ENCODE measurements around the gene SORBS1. TPM values are rescaled to one million over a fixed set of nuclear protein-coding genes. Genes with fewer than 3 reads are reported as not detected.
A peak's percentile ranks its signal among the peaks of the same experiment; 100 is the strongest.

The SORBS1 gene
- polyA plus RNA-seq, 3 donors from 2014 or later: 0.33 to 1.8 (median 0.82) TPM

DNA sequence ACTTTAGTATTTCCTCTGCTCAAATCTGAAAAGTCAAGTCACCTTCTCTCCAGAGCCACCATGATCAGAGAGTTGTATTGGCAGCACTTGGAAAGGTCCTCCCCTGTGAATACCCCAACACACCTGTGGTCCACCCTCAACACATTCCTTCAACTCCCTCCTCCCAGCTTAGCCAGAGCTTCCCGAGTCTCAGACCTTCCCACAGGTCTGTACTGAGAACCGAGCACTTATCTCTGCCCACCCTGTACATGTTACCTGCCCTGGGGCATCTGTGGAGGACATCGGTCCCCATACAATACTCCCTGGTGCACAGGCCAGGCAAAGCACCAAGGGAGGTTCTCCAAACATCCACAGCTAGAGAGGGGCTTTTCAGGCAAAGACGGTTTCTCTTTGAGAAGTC, 30.6 kb downstream of the SORBS1 start:
- peaks cover 0 to 2% of the 10 kb centered on the region in 2 donors for H3K4me1 Mint-ChIP-seq
- no peak overlapping the region for H3K4me3 Mint-ChIP-seq
- no peak for DNase-seq
- no peak overlapping the region for H3K27ac Mint-ChIP-seq
- peaks cover 0 to 3% (median 0%) of the 10 kb centered on the region in 3 donors for H3K27me3 Mint-ChIP-seq (ENCODE audit: low read depth in 3 of 3)
- H3K36me3 Mint-ChIP-seq: no peaks in the 10 kb centered on the region
- no peaks in the 10 kb centered on the region for H3K9me3 Mint-ChIP-seq

GRCh38 chr10:95530029-95530428, 31.1 kb downstream of the SORBS1 start:
- Mint-ChIP-seq H3K9me3 (no peaks in the 10 kb centered on the region), H3K36me3 (no peaks in the 10 kb centered on the region), H3K27ac (no peak overlapping the region), H3K27me3 (ENCODE audit: low read depth in 3 of 3) (peaks cover 0 to 3% (median 0%) of the 10 kb centered on the region in 3 donors), H3K4me3 (no peak overlapping the region), H3K4me1 (peaks cover 0 to 8% of the 10 kb centered on the region in 2 donors)
- no peak for DNase-seq

- Mint-ChIP-seq H3K9me3 (no peaks in the 10 kb centered on the region), H3K27me3 (ENCODE audit: low read depth in 3 of 3) (peaks cover 0 to 3% (median 0%) of the 10 kb centered on the region in 3 donors), H3K4me1 (peaks cover 3 to 14% of the 10 kb centered on the region in 2 donors), H3K4me3 (no peak overlapping the region), H3K27ac (no peak overlapping the region), H3K36me3 (no peaks in the 10 kb centered on the region)
- no peak for DNase-seq
These were observed 35.1 kb downstream of the SORBS1 start for GRCh38 chr10:95526044-95526443.

- H3K27me3 Mint-ChIP-seq (ENCODE audit: low read depth in 3 of 3): peaks cover 0 to 3% (median 0%) of the 10 kb centered on the region in 3 donors
- H3K4me3 Mint-ChIP-seq: no peak overlapping the region
- no peaks in the 10 kb centered on the region for H3K9me3 Mint-ChIP-seq
- no peak overlapping the region for H3K27ac Mint-ChIP-seq
- H3K36me3 Mint-ChIP-seq: no peaks in the 10 kb centered on the region
- DNase-seq: peak in 2 of 3 donors; percentile 6 to 17
- H3K4me1 Mint-ChIP-seq: peaks cover 3 to 14% of the 10 kb centered on the region in 2 donors
These were observed 36.1 kb downstream of the SORBS1 start for GRCh38 chr10:95525033-95525418.

DNA sequence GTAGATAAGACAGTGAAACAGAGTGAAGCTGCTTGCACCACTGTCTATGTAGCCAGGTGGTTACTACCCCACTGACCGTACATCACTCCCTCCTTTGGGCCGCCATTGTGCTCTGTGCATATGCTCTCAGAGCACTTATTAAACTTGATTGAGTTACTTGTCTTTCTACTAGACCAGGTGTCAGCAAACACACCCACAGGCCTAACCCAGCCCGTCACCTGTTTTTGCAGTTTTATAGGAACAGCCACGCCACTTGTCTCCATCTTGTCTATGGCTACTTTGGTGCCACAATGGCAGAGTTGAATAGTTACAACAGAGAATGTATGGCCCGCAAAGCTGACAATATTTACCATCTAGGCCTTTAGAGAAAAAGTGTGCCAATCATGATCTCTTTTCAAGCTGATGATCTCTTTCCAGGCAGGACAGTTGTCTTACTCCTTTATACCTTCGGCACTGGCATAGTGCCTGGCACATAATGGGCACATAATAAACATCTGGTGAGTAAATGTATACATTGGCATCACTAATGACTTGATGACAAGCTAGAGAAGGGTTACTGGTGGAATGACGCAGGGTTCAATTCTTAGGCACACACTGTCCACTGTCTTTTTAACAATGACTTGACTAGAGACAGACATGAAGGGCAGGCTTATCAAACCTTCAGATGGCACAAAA, 36.7 kb downstream of the SORBS1 start:
- Mint-ChIP-seq H3K4me1 (peaks cover 3 to 14% of the 10 kb centered on the region in 2 donors), H3K27ac (no peak overlapping the region), H3K27me3 (ENCODE audit: low read depth in 3 of 3) (peaks cover 0 to 3% (median 0%) of the 10 kb centered on the region in 3 donors)

DNA sequence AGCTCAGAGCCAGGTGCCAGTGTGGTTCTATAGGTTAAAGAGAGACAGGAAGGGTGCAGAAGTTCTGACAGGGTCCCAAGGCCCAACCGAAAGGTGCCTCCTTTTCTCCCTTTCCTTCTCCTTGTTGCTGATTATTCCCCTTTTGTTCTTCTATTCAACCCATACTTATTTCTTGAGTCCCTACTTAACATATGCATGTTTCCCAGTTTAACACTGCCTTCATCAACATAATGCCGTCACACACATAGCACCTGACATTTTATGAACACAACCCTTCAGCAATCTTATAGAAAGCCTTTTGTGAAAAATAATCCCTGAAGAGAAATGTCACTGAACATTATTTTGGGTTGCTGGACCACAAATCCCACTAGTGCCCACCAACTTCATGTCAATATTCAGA, 39.1 kb downstream of the SORBS1 start:
- Mint-ChIP-seq H3K4me3 (no peak overlapping the region), H3K9me3 (no peaks in the 10 kb centered on the region), H3K4me1 (peaks cover 3 to 14% of the 10 kb centered on the region in 2 donors), H3K27ac (no peak overlapping the region), H3K27me3 (ENCODE audit: low read depth in 3 of 3) (peaks cover 0 to 1% (median 0%) of the 10 kb centered on the region in 3 donors), H3K36me3 (no peaks in the 10 kb centered on the region)
- no peak for DNase-seq

More for the DNA sequence above, 36.7 kb downstream of the SORBS1 start:
- no peak for DNase-seq
- Mint-ChIP-seq H3K36me3 (no peaks in the 10 kb centered on the region), H3K4me3 (no peak overlapping the region), H3K9me3 (no peaks in the 10 kb centered on the region)

- DNase-seq: no peak
These were observed 40.6 kb downstream of the SORBS1 start for GRCh38 chr10:95520617-95521016.

DNA sequence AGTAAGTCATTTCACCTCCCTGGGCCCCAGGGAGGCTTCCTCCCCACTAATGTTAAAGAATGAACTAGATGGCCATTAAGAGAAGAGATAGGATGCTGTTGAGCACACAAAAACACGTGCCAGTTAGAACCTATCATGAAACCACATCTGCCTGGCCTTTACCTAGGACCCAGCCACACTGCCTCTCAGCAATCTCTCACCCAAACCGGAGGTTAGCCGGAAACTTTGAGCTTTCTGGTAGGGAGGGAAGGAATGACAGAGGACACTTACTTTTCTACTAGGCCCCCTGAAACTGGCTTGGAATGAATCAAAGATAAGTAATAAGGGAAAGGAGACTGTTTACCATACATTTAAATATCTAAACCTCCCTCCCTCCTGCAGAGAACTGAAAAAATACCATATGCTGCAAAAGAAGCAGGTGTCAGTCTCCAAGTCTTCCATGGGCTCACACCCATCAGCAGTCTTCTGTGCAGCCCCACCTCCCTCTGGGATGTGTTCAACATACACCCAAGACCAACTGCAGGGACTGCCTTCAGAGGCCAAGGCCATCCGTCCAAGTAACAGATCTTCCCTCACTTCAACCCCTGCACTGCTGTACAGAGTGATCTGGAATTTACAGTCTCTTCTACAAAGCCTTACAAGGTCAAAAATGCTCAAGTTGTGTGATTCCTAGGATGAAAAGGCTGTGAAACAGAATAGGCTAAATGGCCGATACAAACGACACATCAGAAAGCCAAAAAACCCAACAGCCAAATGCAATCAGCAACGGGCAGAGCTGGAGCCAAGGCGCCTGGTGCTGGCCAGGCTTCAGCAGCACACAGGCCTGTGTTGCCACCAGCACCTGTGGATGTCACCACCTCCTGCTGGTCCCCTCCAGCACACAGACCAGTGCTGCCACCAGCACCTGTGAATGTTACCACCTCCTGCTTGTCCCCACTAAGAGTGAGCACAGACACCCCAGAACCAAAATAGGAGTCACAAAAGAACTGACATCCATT, 42.4 kb downstream of the SORBS1 start:
- no peak overlapping the region for H3K27ac Mint-ChIP-seq
- H3K4me3 Mint-ChIP-seq: no peak overlapping the region
- no peak for DNase-seq
- H3K27me3 Mint-ChIP-seq (ENCODE audit: low read depth in 3 of 3): peaks cover 0 to 1% (median 0%) of the 10 kb centered on the region in 3 donors
- peaks cover 0 to 3% (median 0%) of the 10 kb centered on the region in 6 donors for H3K9me3 Mint-ChIP-seq
- no peaks in the 10 kb centered on the region for H3K36me3 Mint-ChIP-seq
- H3K4me1 Mint-ChIP-seq: no peaks in the 10 kb centered on the region

More at GRCh38 chr10:95520617-95521016, 40.6 kb downstream of the SORBS1 start:
- peaks cover 0 to 1% (median 0%) of the 10 kb centered on the region in 3 donors for H3K27me3 Mint-ChIP-seq (ENCODE audit: low read depth in 3 of 3)
- no peaks in the 10 kb centered on the region for H3K36me3 Mint-ChIP-seq
- peaks cover 3 to 12% of the 10 kb centered on the region in 2 donors for H3K4me1 Mint-ChIP-seq
- no peak overlapping the region for H3K27ac Mint-ChIP-seq
- H3K9me3 Mint-ChIP-seq: peaks cover 0 to 3% (median 0%) of the 10 kb centered on the region in 6 donors
- no peak overlapping the region for H3K4me3 Mint-ChIP-seq

GRCh38 chr10:95517536-95518454, 43.4 kb downstream of the SORBS1 start:
- no peak for DNase-seq
- Mint-ChIP-seq H3K9me3 (peaks cover 0 to 3% (median 0%) of the 10 kb centered on the region in 6 donors), H3K36me3 (no peaks in the 10 kb centered on the region), H3K27me3 (ENCODE audit: low read depth in 3 of 3) (peaks cover 0 to 1% (median 0%) of the 10 kb centered on the region in 3 donors), H3K4me1 (no peaks in the 10 kb centered on the region), H3K4me3 (no peak overlapping the region), H3K27ac (no peak overlapping the region)

- no peak for DNase-seq
- no peak overlapping the region for H3K4me3 Mint-ChIP-seq
- no peaks in the 10 kb centered on the region for H3K36me3 Mint-ChIP-seq
- H3K27ac Mint-ChIP-seq: no peak overlapping the region
- H3K27me3 Mint-ChIP-seq (ENCODE audit: low read depth in 3 of 3): peaks cover 0 to 2% (median 0%) of the 10 kb centered on the region in 3 donors
- peaks cover 0 to 3% (median 0%) of the 10 kb centered on the region in 6 donors for H3K9me3 Mint-ChIP-seq
- H3K4me1 Mint-ChIP-seq: no peaks in the 10 kb centered on the region
These were observed 44.3 kb downstream of the SORBS1 start for GRCh38 chr10:95516774-95517373.

DNA sequence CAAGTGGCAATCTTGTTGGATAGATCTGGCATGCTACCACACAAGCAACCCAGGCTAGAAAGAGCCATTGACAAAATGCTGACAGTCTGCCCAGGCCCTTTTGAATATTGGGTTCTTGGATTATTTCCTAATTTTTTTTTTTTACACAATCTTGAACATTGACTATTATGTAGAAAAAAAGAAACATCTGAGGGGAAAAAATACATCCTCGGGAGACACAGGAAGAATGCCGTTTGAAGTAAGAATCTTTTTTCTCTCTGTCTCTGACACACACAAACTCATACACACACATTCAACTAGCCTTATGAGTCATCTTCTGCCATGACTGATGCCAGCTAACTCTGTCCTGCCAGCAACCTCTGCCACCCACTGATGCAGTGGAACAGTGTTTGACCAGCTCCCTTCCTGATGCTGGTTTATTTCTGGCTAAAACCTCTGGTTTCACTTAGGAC, 47.2 kb downstream of the SORBS1 start:
- no peaks in the 10 kb centered on the region for H3K36me3 Mint-ChIP-seq
- H3K27ac Mint-ChIP-seq: no peak overlapping the region
- H3K27me3 Mint-ChIP-seq (ENCODE audit: low read depth in 3 of 3): peaks cover 0 to 3% (median 0%) of the 10 kb centered on the region in 3 donors
- no peak overlapping the region for H3K4me3 Mint-ChIP-seq
- H3K9me3 Mint-ChIP-seq: peaks cover 0 to 3% (median 0%) of the 10 kb centered on the region in 6 donors
- DNase-seq: no peak
- no peaks in the 10 kb centered on the region for H3K4me1 Mint-ChIP-seq

GRCh38 chr10:95513008-95513589, 48.1 kb downstream of the SORBS1 start:
- Mint-ChIP-seq H3K4me1 (no peaks in the 10 kb centered on the region), H3K27ac (no peak overlapping the region), H3K9me3 (peaks cover 0 to 3% (median 0%) of the 10 kb centered on the region in 6 donors), H3K4me3 (no peak overlapping the region), H3K27me3 (ENCODE audit: low read depth in 3 of 3) (peaks cover 0 to 3% (median 0%) of the 10 kb centered on the region in 3 donors), H3K36me3 (no peaks in the 10 kb centered on the region)
- no peak for DNase-seq
